ENCODE measurements around the gene CPNE8.

CPNE8 gene

GRCh38 chr12:38898001-38898684 lies 7.2 kb downstream of the CPNE8 start:
- no peak for FAIRE-seq

GRCh38 chr12:38895446-38895845 lies 9.9 kb downstream of the CPNE8 start:
- no peak for DNase-seq (ENCODE audit: insufficient read length, low spot score)
- FAIRE-seq: no peak

More at GRCh38 chr12:38898001-38898684, 7.2 kb downstream of the CPNE8 start:
- no peak for DNase-seq (ENCODE audit: insufficient read length, low spot score)

- FAIRE-seq (no peak), DNase-seq (ENCODE audit: insufficient read length, low spot score) (no peak)
Measured at GRCh38 chr12:38892976-38893375, 12.4 kb downstream of the CPNE8 start.

- no peak for DNase-seq (ENCODE audit: insufficient read length, low spot score)
- FAIRE-seq: no peak
Measured at GRCh38 chr12:38892087-38892786, 13.2 kb downstream of the CPNE8 start.

- DNase-seq (ENCODE audit: insufficient read length, low spot score) (no peak), FAIRE-seq (no peak)
Measured at GRCh38 chr12:38890102-38890855, 15.1 kb downstream of the CPNE8 start.

GRCh38 chr12:38889297-38889815 lies 16.0 kb downstream of the CPNE8 start:
- no peak for FAIRE-seq
- no peak for DNase-seq (ENCODE audit: insufficient read length, low spot score)

- DNase-seq (ENCODE audit: insufficient read length, low spot score) (no peak), FAIRE-seq (no peak)
Measured at GRCh38 chr12:38887770-38888169, 17.6 kb downstream of the CPNE8 start.

GRCh38 chr12:38886931-38887330 lies 18.5 kb downstream of the CPNE8 start:
- DNase-seq (ENCODE audit: insufficient read length, low spot score) (no peak), FAIRE-seq (no peak)

GRCh38 chr12:38886064-38886463 lies 19.3 kb downstream of the CPNE8 start:
- FAIRE-seq (no peak), DNase-seq (ENCODE audit: insufficient read length, low spot score) (no peak)

GRCh38 chr12:38884666-38885065 lies 20.7 kb downstream of the CPNE8 start:
- DNase-seq (ENCODE audit: insufficient read length, low spot score) (no peak), FAIRE-seq (no peak)

- no peak for FAIRE-seq
- no peak for DNase-seq (ENCODE audit: insufficient read length, low spot score)
Measured at GRCh38 chr12:38883629-38884134, 21.7 kb downstream of the CPNE8 start.

GRCh38 chr12:38880288-38880687 lies 25.1 kb downstream of the CPNE8 start:
- FAIRE-seq: no peak
- DNase-seq (ENCODE audit: insufficient read length, low spot score): no peak

- no peak for DNase-seq (ENCODE audit: insufficient read length, low spot score)
- no peak for FAIRE-seq
Measured at GRCh38 chr12:38878986-38879385, 26.4 kb downstream of the CPNE8 start.

GRCh38 chr12:38878333-38878705 lies 27.1 kb downstream of the CPNE8 start:
- no peak for FAIRE-seq
- DNase-seq (ENCODE audit: insufficient read length, low spot score): no peak

GRCh38 chr12:38875586-38876228 lies 29.7 kb downstream of the CPNE8 start:
- no peak for FAIRE-seq
- no peak for DNase-seq (ENCODE audit: insufficient read length, low spot score)

- FAIRE-seq: no peak
- no peak for DNase-seq (ENCODE audit: insufficient read length, low spot score)
Measured at GRCh38 chr12:38872561-38872960, 32.8 kb downstream of the CPNE8 start.

GRCh38 chr12:38872156-38872555 lies 33.2 kb downstream of the CPNE8 start:
- FAIRE-seq: no peak
- DNase-seq (ENCODE audit: insufficient read length, low spot score): no peak

- FAIRE-seq (no peak), DNase-seq (ENCODE audit: insufficient read length, low spot score) (no peak)
Measured at GRCh38 chr12:38869036-38869435, 36.4 kb downstream of the CPNE8 start.

GRCh38 chr12:38850461-38850860 lies 54.9 kb downstream of the CPNE8 start:
- DNase-seq (ENCODE audit: insufficient read length, low spot score): no peak
- FAIRE-seq: no peak

GRCh38 chr12:38847247-38847646 lies 58.1 kb downstream of the CPNE8 start:
- FAIRE-seq (no peak), DNase-seq (ENCODE audit: insufficient read length, low spot score) (no peak)

- FAIRE-seq: no peak
- DNase-seq (ENCODE audit: insufficient read length, low spot score): no peak
Measured at GRCh38 chr12:38844267-38844666, 61.1 kb downstream of the CPNE8 start.

All from HTR-8/SVneo (cell line).